Hematopoietic multipotent progenitor cell treated with erythropoietin and hydrocortisone succinate and interleukin-3 and kit ligand, for 8 days (in vitro differentiated cells): Measurements from ENCODE around the gene GALNT10.

Experiments used
- DNase-seq: peaks from one replicate; pipeline ENCODE4 v3.0.0-alpha.2; 2015

GALNT10 gene

GRCh38 chr5:154236536-154237375, 46.2 kb downstream of the GALNT10 start:
- DNase-seq = peak; percentile 50

GRCh38 chr5:154237376-154237743, 46.8 kb downstream of the GALNT10 start:
- no peak for DNase-seq

GRCh38 chr5:154237946-154238345, 47.4 kb downstream of the GALNT10 start:
- no peak for DNase-seq

GRCh38 chr5:154238776-154239481, 48.4 kb downstream of the GALNT10 start:
- no peak for DNase-seq

- no peak for DNase-seq
Observed at GRCh38 chr5:154240595-154240994, 50.1 kb downstream of the GALNT10 start.

GRCh38 chr5:154241021-154241420, 50.5 kb downstream of the GALNT10 start:
- DNase-seq = no peak

- no peak for DNase-seq
Observed at GRCh38 chr5:154242442-154242841, 51.9 kb downstream of the GALNT10 start.

- DNase-seq = no peak
Observed at GRCh38 chr5:154242964-154243376, 52.4 kb downstream of the GALNT10 start.

GRCh38 chr5:154243736-154244135, 53.2 kb downstream of the GALNT10 start:
- DNase-seq = no peak

GRCh38 chr5:154244476-154244875, 53.9 kb downstream of the GALNT10 start:
- DNase-seq = no peak

GRCh38 chr5:154248691-154249090, 58.2 kb downstream of the GALNT10 start:
- no peak for DNase-seq

GRCh38 chr5:154249826-154250225, 59.3 kb downstream of the GALNT10 start:
- no peak for DNase-seq

- no peak for DNase-seq
Observed at GRCh38 chr5:154251529-154251928, 61.0 kb downstream of the GALNT10 start.

GRCh38 chr5:154253807-154254206, 63.3 kb downstream of the GALNT10 start:
- DNase-seq = no peak

GRCh38 chr5:154254896-154255295, 64.4 kb downstream of the GALNT10 start:
- DNase-seq = no peak

GRCh38 chr5:154257046-154257445, 66.5 kb downstream of the GALNT10 start:
- no peak for DNase-seq

GRCh38 chr5:154258531-154259217, 68.1 kb downstream of the GALNT10 start:
- no peak for DNase-seq

GRCh38 chr5:154260224-154260927, 69.8 kb downstream of the GALNT10 start:
- no peak for DNase-seq

- no peak for DNase-seq
Observed at GRCh38 chr5:154262342-154262741, 71.8 kb downstream of the GALNT10 start.

GRCh38 chr5:154264549-154265196, 74.1 kb downstream of the GALNT10 start:
- DNase-seq = no peak

- no peak for DNase-seq
Observed at GRCh38 chr5:154265197-154265773, 74.8 kb downstream of the GALNT10 start.

GRCh38 chr5:154267516-154267915, 77.0 kb downstream of the GALNT10 start:
- DNase-seq = no peak
